Neural crest cell (in vitro differentiated cells): Measurements from ENCODE around the gene ABI3. TPM values are rescaled to one million over a fixed set of nuclear protein-coding genes. Genes with fewer than 3 reads are reported as not detected.
"Not testable (repeated sequence)": the region's sequence is repeated elsewhere in the genome, so short reads cannot be mapped to it uniquely, and the experiment has no call there.

ENCODE experiments used
- DNase-seq: peaks from one replicate; pipeline ENCODE4 v3.0.0; 2021; ENCODE audit warnings: low read depth, mixed read lengths, low spot score
- H3K27ac Mint-ChIP-seq: one replicate; pipeline ENCODE4 v1.8.0; 2021; ENCODE audit warnings: mild to moderate bottlenecking, mixed read lengths; ENCODE audit not compliant: unreplicated experiment
- H3K27me3 Mint-ChIP-seq: 2 replicates; pipeline ENCODE4 v1.8.0; 2021; ENCODE audit warnings: low read depth, mild to moderate bottlenecking, mixed read lengths
- H3K36me3 Mint-ChIP-seq: 2 replicates; pipeline ENCODE4 v1.8.0; 2021; ENCODE audit warnings: low read depth, mild to moderate bottlenecking, mixed read lengths
- H3K4me1 Mint-ChIP-seq: 2 replicates; pipeline ENCODE4 v1.8.0; 2021; ENCODE audit warnings: mixed read lengths
- H3K4me3 Mint-ChIP-seq: one replicate; pipeline ENCODE4 v1.8.0; 2021; ENCODE audit warnings: mild to moderate bottlenecking, mixed read lengths
- H3K9me3 Mint-ChIP-seq: 2 replicates; pipeline ENCODE4 v1.8.0; 2021; ENCODE audit warnings: mixed read lengths
- total RNA-seq: library from RNA; stranded (reverse); gene quantifications from 2 replicates; pipeline ENCODE4 v1.2.1, GENCODE V29; 2021
- TF ChIP-seq, protein P1 (sequence below): fragments of 200-600 bp; sonication (generic); conservative IDR thresholded peaks from 2 replicates; pipeline ENCODE4 v1.5.0; 2021; ENCODE audit warnings: antibody characterized with exemption, mild to moderate bottlenecking

The ABI3 gene
- total RNA-seq, 1 donor from 2014 or later = 1.0 TPM

DNA sequence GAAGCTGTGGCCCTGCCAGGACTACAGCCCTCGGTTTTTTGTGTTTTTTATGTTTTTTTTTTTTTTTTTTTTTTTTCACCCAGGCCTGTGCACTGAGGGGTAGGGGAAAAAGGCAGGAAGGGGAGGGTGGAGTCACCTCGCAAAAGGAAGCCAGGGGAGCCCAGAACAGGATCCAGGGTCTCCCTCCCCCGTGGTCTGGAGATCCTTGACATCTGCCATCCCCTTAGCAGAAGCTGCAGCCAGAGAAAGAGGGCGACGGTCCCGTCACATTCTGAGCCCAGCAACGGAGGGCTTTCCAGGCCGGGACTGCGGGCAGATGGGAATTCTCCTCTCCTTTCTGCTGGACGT, 49.1 kb downstream of the ABI3 start:
- DNase-seq = no peak
- H3K4me3 Mint-ChIP-seq = peak overlapping the region; percentile 78
- TF ChIP-seq, protein P1, sequence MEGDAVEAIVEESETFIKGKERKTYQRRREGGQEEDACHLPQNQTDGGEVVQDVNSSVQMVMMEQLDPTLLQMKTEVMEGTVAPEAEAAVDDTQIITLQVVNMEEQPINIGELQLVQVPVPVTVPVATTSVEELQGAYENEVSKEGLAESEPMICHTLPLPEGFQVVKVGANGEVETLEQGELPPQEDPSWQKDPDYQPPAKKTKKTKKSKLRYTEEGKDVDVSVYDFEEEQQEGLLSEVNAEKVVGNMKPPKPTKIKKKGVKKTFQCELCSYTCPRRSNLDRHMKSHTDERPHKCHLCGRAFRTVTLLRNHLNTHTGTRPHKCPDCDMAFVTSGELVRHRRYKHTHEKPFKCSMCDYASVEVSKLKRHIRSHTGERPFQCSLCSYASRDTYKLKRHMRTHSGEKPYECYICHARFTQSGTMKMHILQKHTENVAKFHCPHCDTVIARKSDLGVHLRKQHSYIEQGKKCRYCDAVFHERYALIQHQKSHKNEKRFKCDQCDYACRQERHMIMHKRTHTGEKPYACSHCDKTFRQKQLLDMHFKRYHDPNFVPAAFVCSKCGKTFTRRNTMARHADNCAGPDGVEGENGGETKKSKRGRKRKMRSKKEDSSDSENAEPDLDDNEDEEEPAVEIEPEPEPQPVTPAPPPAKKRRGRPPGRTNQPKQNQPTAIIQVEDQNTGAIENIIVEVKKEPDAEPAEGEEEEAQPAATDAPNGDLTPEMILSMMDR = no peak
- H3K27ac Mint-ChIP-seq = no peak overlapping the region
- H3K4me1 Mint-ChIP-seq = peaks cover 10% of the 10 kb centered on the region
- peaks cover 20% of the 10 kb centered on the region for H3K27me3 Mint-ChIP-seq
- H3K9me3 Mint-ChIP-seq = no peaks in the 10 kb centered on the region
- H3K36me3 Mint-ChIP-seq = no peaks in the 10 kb centered on the region

DNA sequence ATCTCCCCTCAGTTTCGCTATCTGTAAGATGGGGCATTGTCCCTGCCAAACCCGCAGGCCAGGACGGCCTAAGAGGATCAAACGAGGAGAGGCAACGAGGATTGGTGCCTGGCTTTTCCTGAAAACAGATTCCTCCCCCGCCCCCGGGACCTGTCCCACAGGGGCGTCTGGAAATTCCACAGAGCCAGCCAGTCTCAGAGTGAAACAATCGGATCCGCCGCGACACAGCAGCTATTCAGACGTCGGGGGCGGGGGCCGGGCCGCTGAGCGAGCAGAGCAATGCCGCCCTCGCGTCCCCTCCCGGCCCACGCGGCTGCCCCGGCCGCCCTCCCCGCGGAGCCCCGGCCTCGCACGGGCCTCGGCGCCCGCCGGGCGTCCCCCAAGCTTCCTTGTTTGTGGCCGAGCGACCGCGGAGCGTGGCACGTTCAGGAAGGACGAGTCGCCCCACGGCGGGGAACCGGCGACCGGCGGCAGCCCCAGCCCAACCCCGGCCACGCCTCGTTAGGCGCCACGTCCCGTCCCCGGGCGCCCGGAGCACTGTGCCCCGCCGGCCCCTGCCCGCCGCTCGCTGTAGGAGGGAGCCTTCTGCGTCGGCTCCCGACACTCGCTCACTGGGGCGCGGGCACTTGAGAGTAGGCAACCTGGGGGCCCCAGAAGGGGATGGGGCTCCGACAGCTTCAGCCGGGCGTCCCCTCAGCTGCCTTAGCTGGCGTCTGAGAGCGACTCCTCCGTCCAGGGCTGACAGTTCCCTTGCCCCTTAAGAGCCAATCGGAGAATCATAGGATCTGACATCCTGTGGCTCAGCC, 49.7 kb downstream of the ABI3 start:
- no peak overlapping the region for H3K27ac Mint-ChIP-seq

DNA sequence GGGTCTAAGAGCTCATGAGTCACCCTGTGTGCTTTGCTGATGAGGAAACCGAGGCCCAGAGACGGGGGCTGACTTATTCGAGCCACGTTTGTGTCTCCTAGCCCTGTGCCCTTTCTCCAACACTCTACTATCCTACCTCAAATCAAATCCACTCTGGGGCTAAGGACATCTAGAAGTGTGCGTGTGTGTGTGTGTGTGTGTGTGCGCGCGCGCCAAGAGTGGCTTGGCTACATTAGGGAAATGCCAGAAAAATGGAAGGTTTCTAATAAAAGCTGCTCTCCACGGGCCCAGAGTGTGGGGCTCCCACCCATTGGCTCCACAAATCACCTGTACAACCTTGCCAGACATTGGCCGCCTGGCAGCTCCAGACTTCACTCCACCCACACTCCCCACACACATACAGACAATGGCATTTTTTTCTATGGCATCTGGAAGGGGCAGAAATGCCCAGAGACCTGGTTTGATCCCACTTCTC, 50.3 kb downstream of the ABI3 start:
- H3K36me3 Mint-ChIP-seq = no peaks in the 10 kb centered on the region
- TF ChIP-seq, protein P1 = no peak
- peak overlapping the region; percentile 81 for H3K4me3 Mint-ChIP-seq
- H3K4me1 Mint-ChIP-seq = peaks cover 10% of the 10 kb centered on the region
- H3K27ac Mint-ChIP-seq = no peak overlapping the region
- no peak for DNase-seq
- H3K9me3 Mint-ChIP-seq = no peaks in the 10 kb centered on the region
- peaks cover 20% of the 10 kb centered on the region for H3K27me3 Mint-ChIP-seq

More for the DNA sequence above, 49.7 kb downstream of the ABI3 start:
- no peaks in the 10 kb centered on the region for H3K36me3 Mint-ChIP-seq
- H3K27me3 Mint-ChIP-seq = peaks cover 20% of the 10 kb centered on the region
- H3K4me1 Mint-ChIP-seq = peaks cover 10% of the 10 kb centered on the region
- TF ChIP-seq, protein P1 = no peak
- no peaks in the 10 kb centered on the region for H3K9me3 Mint-ChIP-seq
- peak; percentile 36 for DNase-seq
- peak overlapping the region; percentile 81 for H3K4me3 Mint-ChIP-seq

DNA sequence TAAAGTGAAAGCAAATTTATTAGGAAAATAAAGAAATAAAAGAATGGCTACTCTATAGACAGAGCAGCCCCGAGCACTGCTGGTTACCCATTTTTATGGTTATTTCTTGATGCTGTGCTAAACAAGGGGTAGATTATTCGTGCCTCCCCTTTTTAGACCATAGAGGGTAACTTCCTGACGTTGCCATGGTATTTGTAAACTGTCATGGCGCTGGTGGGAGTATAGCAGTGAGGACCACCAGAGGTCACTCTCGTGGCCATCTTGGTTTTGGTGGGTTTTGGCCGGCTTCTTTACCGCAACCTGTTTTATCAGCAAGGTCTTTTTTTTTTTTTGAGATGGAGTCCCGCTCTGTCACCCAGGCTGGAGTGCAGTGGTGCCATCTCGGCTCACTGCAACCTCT, 51.0 kb downstream of the ABI3 start:
- peak overlapping the region; percentile 81 for H3K4me3 Mint-ChIP-seq
- H3K9me3 Mint-ChIP-seq, DNase-seq, H3K27ac Mint-ChIP-seq, H3K36me3 Mint-ChIP-seq: not testable (repeated sequence)
- peaks cover 20% of the 10 kb centered on the region for H3K27me3 Mint-ChIP-seq
- peaks cover 10% of the 10 kb centered on the region for H3K4me1 Mint-ChIP-seq

DNA sequence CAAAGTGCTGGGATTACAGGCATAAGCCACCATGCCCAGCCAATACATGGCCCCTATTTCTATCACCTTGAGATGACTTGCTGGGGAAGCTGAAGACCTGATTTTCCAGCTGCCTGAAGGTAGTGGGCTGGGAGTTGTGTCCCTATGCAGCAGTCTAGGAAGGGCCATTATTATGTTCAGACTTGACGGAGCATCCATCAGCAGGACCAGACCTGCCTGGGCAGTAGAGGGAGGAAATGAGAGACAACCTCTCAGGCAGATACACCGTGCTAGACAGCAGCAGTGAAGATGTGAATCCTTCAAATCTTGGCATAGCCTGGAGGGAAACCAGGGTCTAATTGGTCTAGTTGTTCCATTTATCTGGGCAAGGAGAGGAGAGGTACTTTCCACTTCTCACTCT, 55.7 kb downstream of the ABI3 start:
- no peak overlapping the region for H3K4me3 Mint-ChIP-seq
- H3K4me1 Mint-ChIP-seq = peaks cover 2% of the 10 kb centered on the region
- no peak for DNase-seq
- no peaks in the 10 kb centered on the region for H3K9me3 Mint-ChIP-seq
- TF ChIP-seq, protein P1 = no peak
- H3K27me3 Mint-ChIP-seq = peaks cover 6% of the 10 kb centered on the region
- H3K27ac Mint-ChIP-seq = peak overlapping the region; percentile 35
- no peaks in the 10 kb centered on the region for H3K36me3 Mint-ChIP-seq

GRCh38 chr17:49267912-49268311, 57.4 kb downstream of the ABI3 start:
- Mint-ChIP-seq H3K4me1 (no peaks in the 10 kb centered on the region), H3K36me3 (no peaks in the 10 kb centered on the region), H3K9me3 (no peaks in the 10 kb centered on the region), H3K4me3 (no peak overlapping the region), H3K27ac (no peak overlapping the region), H3K27me3 (peaks cover 3% of the 10 kb centered on the region)
- no peak for DNase-seq
- TF ChIP-seq, protein P1 = no peak
